Measurements from ENCODE around the gene CLNK. TPM values are rescaled to one million over a fixed set of nuclear protein-coding genes. Genes with fewer than 3 reads are reported as not detected.
A peak's percentile ranks its signal among the peaks of the same experiment; 100 is the strongest.

The CLNK gene
- total and polyA plus RNA-seq, 2 experiments from 2014 or later = not detected

- Histone ChIP-seq H3K4me1 (ENCODE audit: insufficient read depth) (peaks cover 15% of the 10 kb centered on the region), H3K9me2 (replicated peaks; ENCODE audit: insufficient read depth) (no peaks in the 10 kb centered on the region), H3K27me3 (no peaks in the 10 kb centered on the region), H3K79me2 (no peaks in the 10 kb centered on the region), H3K9me3 (ENCODE audit: low read depth) (no peaks in the 10 kb centered on the region), H3K27ac (peak overlapping the region; percentile 28), H4K20me1 (ENCODE audit: insufficient read depth, poor library complexity, severe bottlenecking) (no peaks in the 10 kb centered on the region), H3K4me2 (peak overlapping the region; percentile 3), H3K36me3 (replicated peaks; ENCODE audit: insufficient read depth, low read depth) (no peaks in the 10 kb centered on the region), H3K4me3 (no peak overlapping the region), H2AFZ (peak overlapping the region; percentile 18)
- 53% methylated on average over 2 of the region's 2 CpGs for WGBS (ENCODE audit: low lambda C conversion rate, missing lambda C conversion rate)
- TF ChIP-seq EZH2 (IDR thresholded peaks at IDR 0.05; ENCODE audit: borderline replicate concordance) (no peak), EZH2phosphoT487 (IDR thresholded peaks at IDR 0.05; ENCODE audit: low read depth, severe bottlenecking, unreplicated experiment) (no peak)
- TF ChIP-seq, protein P1, sequence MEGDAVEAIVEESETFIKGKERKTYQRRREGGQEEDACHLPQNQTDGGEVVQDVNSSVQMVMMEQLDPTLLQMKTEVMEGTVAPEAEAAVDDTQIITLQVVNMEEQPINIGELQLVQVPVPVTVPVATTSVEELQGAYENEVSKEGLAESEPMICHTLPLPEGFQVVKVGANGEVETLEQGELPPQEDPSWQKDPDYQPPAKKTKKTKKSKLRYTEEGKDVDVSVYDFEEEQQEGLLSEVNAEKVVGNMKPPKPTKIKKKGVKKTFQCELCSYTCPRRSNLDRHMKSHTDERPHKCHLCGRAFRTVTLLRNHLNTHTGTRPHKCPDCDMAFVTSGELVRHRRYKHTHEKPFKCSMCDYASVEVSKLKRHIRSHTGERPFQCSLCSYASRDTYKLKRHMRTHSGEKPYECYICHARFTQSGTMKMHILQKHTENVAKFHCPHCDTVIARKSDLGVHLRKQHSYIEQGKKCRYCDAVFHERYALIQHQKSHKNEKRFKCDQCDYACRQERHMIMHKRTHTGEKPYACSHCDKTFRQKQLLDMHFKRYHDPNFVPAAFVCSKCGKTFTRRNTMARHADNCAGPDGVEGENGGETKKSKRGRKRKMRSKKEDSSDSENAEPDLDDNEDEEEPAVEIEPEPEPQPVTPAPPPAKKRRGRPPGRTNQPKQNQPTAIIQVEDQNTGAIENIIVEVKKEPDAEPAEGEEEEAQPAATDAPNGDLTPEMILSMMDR (IDR thresholded peaks at IDR 0.05; ENCODE audit: poor library complexity) = no peak
- no peak for DNase-seq (ENCODE audit: low spot score)
Observed at GRCh38 chr4:10691651-10692050, 7.1 kb upstream of the CLNK start.

DNA sequence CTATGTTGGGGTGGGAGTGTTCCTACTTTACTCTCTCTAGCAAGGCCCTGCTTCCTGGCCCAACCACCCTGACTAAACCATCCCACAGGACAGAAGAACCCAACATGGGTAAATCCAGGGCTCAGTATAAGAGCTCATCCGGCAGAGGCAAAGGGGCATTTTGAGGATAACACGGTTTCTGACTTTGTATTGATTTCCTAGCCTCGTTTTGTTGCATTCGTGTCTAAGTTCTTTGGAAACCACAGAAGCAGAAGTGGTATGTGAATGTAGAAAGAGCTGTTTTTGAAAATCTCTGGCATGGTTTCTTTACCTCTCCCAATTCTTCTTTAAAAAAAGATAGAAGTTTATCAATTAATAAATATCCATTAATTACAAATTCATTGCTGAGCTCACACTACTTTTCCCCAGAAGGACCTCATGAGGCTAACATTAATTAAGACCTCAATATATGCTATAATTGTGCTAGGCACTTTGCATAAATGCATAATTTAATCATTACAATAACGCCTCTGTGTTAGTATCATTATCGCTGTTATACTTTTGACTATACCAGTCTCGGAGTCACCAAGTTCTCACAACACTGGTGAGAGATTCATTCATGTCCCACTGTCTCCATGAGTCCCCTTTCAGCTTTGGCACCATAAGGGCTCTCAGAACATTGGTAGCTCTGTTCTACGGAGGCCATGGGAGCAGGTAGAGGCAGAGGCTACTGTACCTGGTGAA, 5.8 kb upstream of the CLNK start:
- Histone ChIP-seq H3K79me2 (no peaks in the 10 kb centered on the region), H3K9me2 (replicated peaks; ENCODE audit: insufficient read depth) (no peaks in the 10 kb centered on the region), H3K27ac (no peak overlapping the region), H3K9me3 (ENCODE audit: low read depth) (no peaks in the 10 kb centered on the region), H2AFZ (no peak overlapping the region), H3K36me3 (replicated peaks; ENCODE audit: insufficient read depth, low read depth) (no peaks in the 10 kb centered on the region), H3K4me1 (ENCODE audit: insufficient read depth) (peaks cover 15% of the 10 kb centered on the region), H3K27me3 (no peaks in the 10 kb centered on the region), H3K4me3 (no peak overlapping the region), H4K20me1 (ENCODE audit: insufficient read depth, poor library complexity, severe bottlenecking) (no peaks in the 10 kb centered on the region), H3K4me2 (no peak overlapping the region)
- no peak for DNase-seq (ENCODE audit: low spot score)
- WGBS (ENCODE audit: low lambda C conversion rate, missing lambda C conversion rate) = 97% methylated on average over 8 of the region's 8 CpGs
- TF ChIP-seq EZH2phosphoT487 (IDR thresholded peaks at IDR 0.05; ENCODE audit: low read depth, severe bottlenecking, unreplicated experiment) (no peak), EZH2 (IDR thresholded peaks at IDR 0.05; ENCODE audit: borderline replicate concordance) (no peak)
- TF ChIP-seq, protein P1 (IDR thresholded peaks at IDR 0.05; ENCODE audit: poor library complexity) = no peak

DNA sequence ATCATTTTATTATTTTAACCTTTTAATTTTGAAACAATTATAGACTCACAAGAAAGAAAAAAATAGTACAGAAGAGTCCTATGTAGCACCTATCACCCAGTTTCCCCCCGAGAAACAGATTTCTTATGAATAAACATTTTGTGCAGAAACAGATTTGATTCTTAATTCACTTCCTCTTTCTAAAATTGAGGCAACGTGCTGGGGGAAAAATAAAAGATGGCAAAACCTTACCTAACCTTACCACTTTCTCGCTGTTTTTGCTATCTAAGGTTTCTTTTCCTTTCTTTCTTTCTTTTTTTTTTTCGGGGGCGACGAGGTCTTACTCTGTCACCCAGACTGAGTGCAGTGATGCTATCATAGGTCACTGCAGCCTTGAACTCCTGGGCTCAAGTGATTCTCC, 4.3 kb upstream of the CLNK start:
- no peaks in the 10 kb centered on the region for H3K9me3 ChIP-seq (ENCODE audit: low read depth)
- H3K4me3 ChIP-seq = no peak overlapping the region
- TF ChIP-seq EZH2 (IDR thresholded peaks at IDR 0.05; ENCODE audit: borderline replicate concordance) (no peak), EZH2phosphoT487 (IDR thresholded peaks at IDR 0.05; ENCODE audit: low read depth, severe bottlenecking, unreplicated experiment) (no peak)
- TF ChIP-seq, protein P1 (IDR thresholded peaks at IDR 0.05; ENCODE audit: poor library complexity) = no peak
- WGBS (ENCODE audit: low lambda C conversion rate, missing lambda C conversion rate) = 94% methylated on average over 6 of the region's 6 CpGs
- no peak for DNase-seq (ENCODE audit: low spot score)
- H3K4me1 ChIP-seq (ENCODE audit: insufficient read depth) = peaks cover 15% of the 10 kb centered on the region
- H3K27ac ChIP-seq = no peak overlapping the region
- H3K9me2 ChIP-seq (replicated peaks; ENCODE audit: insufficient read depth) = no peaks in the 10 kb centered on the region
- H4K20me1 ChIP-seq (ENCODE audit: insufficient read depth, poor library complexity, severe bottlenecking) = no peaks in the 10 kb centered on the region
- no peak overlapping the region for H3K4me2 ChIP-seq
- H3K79me2 ChIP-seq = no peaks in the 10 kb centered on the region
- H3K36me3 ChIP-seq (replicated peaks; ENCODE audit: insufficient read depth, low read depth) = no peaks in the 10 kb centered on the region
- H2AFZ ChIP-seq = no peak overlapping the region
- H3K27me3 ChIP-seq = no peaks in the 10 kb centered on the region
